Esophagus squamous epithelium (tissue), 4 donors: ENCODE results near the gene TRMU.

Experiments used
- CTCF ChIP-seq, 6 experiments: fragments of 450-650 bp in 4 of 6; fragments of 200-600 bp in 2 of 6; sonication (generic) in 2 of 6; IDR thresholded peaks; one replicate each; pipeline ENCODE4 v1.5.1; 2016 to 2019; ENCODE audit warnings: antibody characterized with exemption in 6 of 6, mild to moderate bottlenecking in 4 of 6, moderate library complexity in 4 of 6
- POLR2A ChIP-seq, 4 donors: fragments of 450-650 bp; IDR thresholded peaks; one replicate each; pipeline ENCODE4 v1.6.1; 2017; ENCODE audit warnings: antibody characterized with exemption in 4 of 4, mild to moderate bottlenecking in 4 of 4, moderate library complexity in 3 of 4

- TF ChIP-seq CTCF (IDR thresholded peaks at IDR 0.05), result no peak
- no peak for TF ChIP-seq POLR2A (IDR thresholded peaks at IDR 0.05)
These were observed 43.3 kb upstream of the TRMU start for GRCh38 chr22:46292173-46292572.
